ENCODE data around the gene TMEM200C. TPM values are rescaled to one million over a fixed set of nuclear protein-coding genes. Genes with fewer than 3 reads are reported as not detected.

The TMEM200C gene
- total RNA-seq, 1 experiment from 2014 or later, result not detected

DNA sequence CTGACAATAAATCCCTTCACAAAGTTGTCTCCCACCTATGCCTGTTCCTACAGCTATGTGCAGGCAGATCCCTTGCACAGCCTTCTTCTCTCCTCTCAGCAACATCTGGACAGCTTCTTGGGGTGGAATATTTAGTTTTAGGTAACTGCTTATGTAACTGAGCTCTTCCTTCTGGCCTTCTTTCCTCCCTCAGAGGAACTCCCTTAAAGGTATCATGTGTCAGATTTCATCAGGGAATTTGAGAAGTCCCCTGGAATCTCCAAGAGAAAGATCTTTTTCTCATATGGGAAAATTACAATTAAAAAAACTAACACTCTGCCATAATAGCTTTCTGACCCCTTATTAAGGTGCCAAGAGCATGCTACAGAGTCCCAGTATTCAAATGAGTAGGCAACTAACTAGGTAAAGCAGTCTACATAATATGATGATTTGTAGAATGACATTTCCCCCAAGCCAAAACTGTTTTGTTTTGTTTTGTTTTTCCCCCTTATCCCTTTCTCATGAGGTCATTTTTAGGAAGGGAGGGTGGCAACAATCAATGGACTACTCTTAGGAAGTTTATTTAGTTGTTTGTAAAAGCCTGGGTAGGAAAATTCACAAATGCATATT lies 2.4 kb downstream of the TMEM200C start:
- Mint-ChIP-seq H3K27me3 (ENCODE audit: unreplicated experiment) (peaks cover 15% of the 10 kb centered on the region), H3K9me3 (ENCODE audit: low read depth, unreplicated experiment) (no peaks in the 10 kb centered on the region), H3K27ac (ENCODE audit: unreplicated experiment) (no peak overlapping the region), H3K36me3 (ENCODE audit: insufficient read depth, unreplicated experiment) (no peaks in the 10 kb centered on the region), H3K4me1 (ENCODE audit: low read depth, unreplicated experiment) (no peaks in the 10 kb centered on the region), H3K4me3 (ENCODE audit: low read depth, unreplicated experiment) (no peak overlapping the region)
- DNase-seq, result no peak
- TF ChIP-seq, protein P1, sequence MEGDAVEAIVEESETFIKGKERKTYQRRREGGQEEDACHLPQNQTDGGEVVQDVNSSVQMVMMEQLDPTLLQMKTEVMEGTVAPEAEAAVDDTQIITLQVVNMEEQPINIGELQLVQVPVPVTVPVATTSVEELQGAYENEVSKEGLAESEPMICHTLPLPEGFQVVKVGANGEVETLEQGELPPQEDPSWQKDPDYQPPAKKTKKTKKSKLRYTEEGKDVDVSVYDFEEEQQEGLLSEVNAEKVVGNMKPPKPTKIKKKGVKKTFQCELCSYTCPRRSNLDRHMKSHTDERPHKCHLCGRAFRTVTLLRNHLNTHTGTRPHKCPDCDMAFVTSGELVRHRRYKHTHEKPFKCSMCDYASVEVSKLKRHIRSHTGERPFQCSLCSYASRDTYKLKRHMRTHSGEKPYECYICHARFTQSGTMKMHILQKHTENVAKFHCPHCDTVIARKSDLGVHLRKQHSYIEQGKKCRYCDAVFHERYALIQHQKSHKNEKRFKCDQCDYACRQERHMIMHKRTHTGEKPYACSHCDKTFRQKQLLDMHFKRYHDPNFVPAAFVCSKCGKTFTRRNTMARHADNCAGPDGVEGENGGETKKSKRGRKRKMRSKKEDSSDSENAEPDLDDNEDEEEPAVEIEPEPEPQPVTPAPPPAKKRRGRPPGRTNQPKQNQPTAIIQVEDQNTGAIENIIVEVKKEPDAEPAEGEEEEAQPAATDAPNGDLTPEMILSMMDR (IDR thresholded peaks at IDR 0.05; ENCODE audit: unreplicated experiment), result no peak
- BruUV-seq (replicated peaks), result no TSS peak
- intact Hi-C loops (cut with micrococcal nuclease; ENCODE audit: unreplicated experiment), result no loop called here
- CTCF ChIA-PET, result no interaction called here

DNA sequence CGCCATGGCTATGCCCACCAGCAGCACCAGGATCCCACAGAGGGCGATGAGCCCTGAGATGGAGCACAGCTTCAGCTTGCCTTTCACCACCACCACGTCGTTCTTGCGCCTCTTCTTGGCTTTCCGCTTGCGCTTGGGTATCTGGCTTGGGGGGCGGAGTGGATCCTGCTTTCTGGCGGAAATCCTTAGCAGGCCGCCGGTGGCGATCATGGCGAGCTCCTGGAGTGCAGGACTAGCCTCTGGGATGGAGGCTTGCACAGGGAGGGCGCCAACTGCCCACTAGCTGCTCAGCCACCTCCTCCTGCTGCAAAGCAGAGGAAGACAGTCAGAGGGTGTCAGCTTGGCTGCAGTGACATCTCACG lies 3.5 kb downstream of the TMEM200C start:
- intact Hi-C loops (cut with micrococcal nuclease; ENCODE audit: unreplicated experiment), result no loop called here
- H3K4me3 Mint-ChIP-seq (ENCODE audit: low read depth, unreplicated experiment), result no peak overlapping the region
- H3K27ac Mint-ChIP-seq (ENCODE audit: unreplicated experiment), result no peak overlapping the region
- no TSS peak for BruUV-seq (replicated peaks)
- DNase-seq, result no peak
- H3K9me3 Mint-ChIP-seq (ENCODE audit: low read depth, unreplicated experiment), result no peaks in the 10 kb centered on the region
- CTCF ChIA-PET, result no interaction called here
- TF ChIP-seq, protein P1 (IDR thresholded peaks at IDR 0.05; ENCODE audit: unreplicated experiment), result no peak
- no peaks in the 10 kb centered on the region for H3K36me3 Mint-ChIP-seq (ENCODE audit: insufficient read depth, unreplicated experiment)
- H3K27me3 Mint-ChIP-seq (ENCODE audit: unreplicated experiment), result peaks cover 13% of the 10 kb centered on the region
- no peaks in the 10 kb centered on the region for H3K4me1 Mint-ChIP-seq (ENCODE audit: low read depth, unreplicated experiment)

DNA sequence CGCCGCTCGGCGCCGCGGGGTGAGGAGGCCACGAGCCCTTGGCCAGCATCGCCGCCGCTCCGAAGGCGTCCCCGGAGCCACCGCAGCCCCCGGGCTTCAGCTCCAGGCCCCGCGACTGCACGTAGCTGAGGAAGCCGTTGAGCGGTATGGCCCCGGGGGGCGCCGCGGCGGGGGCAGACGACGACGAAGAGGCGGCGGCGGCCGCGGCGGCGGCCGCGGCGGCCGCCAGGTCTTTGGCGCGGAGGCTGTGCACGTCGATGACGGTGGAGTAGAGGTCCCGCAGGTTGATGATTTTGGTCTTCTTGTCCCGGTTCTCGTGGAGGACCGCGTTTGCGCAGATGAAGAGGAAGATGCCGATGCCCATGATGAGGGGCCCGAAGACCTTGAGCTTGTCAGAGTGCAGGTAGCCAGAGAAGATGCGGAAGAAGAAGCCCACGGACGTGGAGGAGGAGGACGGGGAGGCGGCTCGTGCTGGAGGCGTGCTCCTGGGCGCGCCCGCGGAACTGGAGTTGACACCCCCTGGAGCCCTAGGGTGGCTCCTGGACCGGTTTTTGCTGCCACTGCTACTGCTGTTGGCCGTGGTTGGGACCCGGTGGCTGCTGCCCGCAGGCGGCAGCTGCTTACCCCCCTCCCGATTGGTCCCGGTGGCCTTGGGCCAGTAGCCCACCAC lies 4.0 kb downstream of the TMEM200C start:
- H3K4me3 Mint-ChIP-seq (ENCODE audit: low read depth, unreplicated experiment), result no peak overlapping the region
- H3K4me1 Mint-ChIP-seq (ENCODE audit: low read depth, unreplicated experiment), result no peaks in the 10 kb centered on the region
- TF ChIP-seq, protein P1 (IDR thresholded peaks at IDR 0.05; ENCODE audit: unreplicated experiment), result no peak
- intact Hi-C loops (cut with micrococcal nuclease; ENCODE audit: unreplicated experiment), result no loop called here
- CTCF ChIA-PET, result no interaction called here
- BruUV-seq (replicated peaks), result no TSS peak
- H3K9me3 Mint-ChIP-seq (ENCODE audit: low read depth, unreplicated experiment), result no peaks in the 10 kb centered on the region
- no peak for DNase-seq
- H3K27me3 Mint-ChIP-seq (ENCODE audit: unreplicated experiment), result peaks cover 8% of the 10 kb centered on the region
- no peak overlapping the region for H3K27ac Mint-ChIP-seq (ENCODE audit: unreplicated experiment)
- no peaks in the 10 kb centered on the region for H3K36me3 Mint-ChIP-seq (ENCODE audit: insufficient read depth, unreplicated experiment)

DNA sequence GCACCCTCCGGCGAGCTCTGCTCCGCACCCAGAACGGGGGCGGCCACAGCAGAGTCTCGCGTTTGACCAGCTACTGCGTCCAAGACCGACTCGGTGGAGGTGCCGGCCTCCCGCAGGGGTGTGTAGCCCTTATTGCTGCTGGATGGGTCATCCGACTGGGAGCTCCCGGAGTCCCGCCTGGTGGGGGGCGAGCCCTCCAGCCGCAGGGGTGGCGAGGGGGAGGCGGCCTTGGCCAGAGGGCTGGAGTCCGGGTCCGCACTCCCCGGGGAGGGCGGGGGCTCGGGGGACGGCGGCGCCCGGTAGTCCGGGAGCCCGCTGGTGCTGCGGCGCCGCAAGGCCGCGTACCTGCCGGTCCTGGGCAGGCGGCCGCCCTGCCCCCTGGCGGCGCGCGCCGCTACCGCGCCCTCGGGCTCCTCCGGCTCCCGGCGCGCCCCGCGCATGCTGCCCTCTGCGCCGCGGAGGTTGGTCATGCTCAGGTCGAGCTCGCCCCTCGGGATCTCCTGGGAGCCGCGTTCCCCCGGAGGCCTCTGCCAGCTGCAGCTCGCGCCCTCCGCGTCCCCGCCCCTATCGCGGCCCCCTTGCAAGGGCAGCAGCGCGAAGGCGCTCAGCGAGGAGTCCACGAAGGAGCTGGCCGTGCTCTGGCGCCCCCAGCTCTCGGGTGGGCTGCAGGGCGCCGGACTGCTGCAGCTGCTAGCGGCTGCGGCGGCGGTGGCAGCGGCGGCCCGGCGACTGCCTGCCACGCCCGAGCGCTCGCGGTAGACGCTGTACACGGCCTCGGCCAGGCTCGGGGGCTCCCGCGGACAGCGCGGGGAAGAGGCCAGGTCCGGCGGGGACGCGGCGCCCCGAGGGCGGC lies 4.8 kb downstream of the TMEM200C start:
- TF ChIP-seq, protein P1 (IDR thresholded peaks at IDR 0.05; ENCODE audit: unreplicated experiment), result no peak
- no peaks in the 10 kb centered on the region for H3K36me3 Mint-ChIP-seq (ENCODE audit: insufficient read depth, unreplicated experiment)
- intact Hi-C loops (cut with micrococcal nuclease; ENCODE audit: unreplicated experiment), result no loop called here
- BruUV-seq (replicated peaks), result no TSS peak
- H3K4me3 Mint-ChIP-seq (ENCODE audit: low read depth, unreplicated experiment), result no peak overlapping the region
- no peak overlapping the region for H3K27ac Mint-ChIP-seq (ENCODE audit: unreplicated experiment)
- CTCF ChIA-PET, result no interaction called here
- DNase-seq, result no peak
- H3K27me3 Mint-ChIP-seq (ENCODE audit: unreplicated experiment), result no peaks in the 10 kb centered on the region
- H3K9me3 Mint-ChIP-seq (ENCODE audit: low read depth, unreplicated experiment), result no peaks in the 10 kb centered on the region
- no peaks in the 10 kb centered on the region for H3K4me1 Mint-ChIP-seq (ENCODE audit: low read depth, unreplicated experiment)
